DND-41 (cell line): ENCODE data around the gene VPS33B.

ENCODE experiments used
- EZH2 ChIP-seq: IDR thresholded peaks from 3 replicates; pipeline ENCODE4 v1.6.1; 2012; ENCODE audit warnings: borderline replicate concordance, low read depth, mild to moderate bottlenecking, moderate library complexity, low read length, inconsistent platforms; ENCODE audit not compliant: severe bottlenecking
- TF ChIP-seq, protein P1 (sequence below): IDR thresholded peaks from 2 replicates; pipeline ENCODE4 v1.5.1; 2012; ENCODE audit warnings: borderline replicate concordance, low read length, moderate library complexity, mild to moderate bottlenecking; ENCODE audit not compliant: poor library complexity, severe bottlenecking; ENCODE audit errors: extremely low read depth

GRCh38 chr15:90959028-90959595 is 63.3 kb downstream of the VPS33B start:
- TF ChIP-seq, protein P1, sequence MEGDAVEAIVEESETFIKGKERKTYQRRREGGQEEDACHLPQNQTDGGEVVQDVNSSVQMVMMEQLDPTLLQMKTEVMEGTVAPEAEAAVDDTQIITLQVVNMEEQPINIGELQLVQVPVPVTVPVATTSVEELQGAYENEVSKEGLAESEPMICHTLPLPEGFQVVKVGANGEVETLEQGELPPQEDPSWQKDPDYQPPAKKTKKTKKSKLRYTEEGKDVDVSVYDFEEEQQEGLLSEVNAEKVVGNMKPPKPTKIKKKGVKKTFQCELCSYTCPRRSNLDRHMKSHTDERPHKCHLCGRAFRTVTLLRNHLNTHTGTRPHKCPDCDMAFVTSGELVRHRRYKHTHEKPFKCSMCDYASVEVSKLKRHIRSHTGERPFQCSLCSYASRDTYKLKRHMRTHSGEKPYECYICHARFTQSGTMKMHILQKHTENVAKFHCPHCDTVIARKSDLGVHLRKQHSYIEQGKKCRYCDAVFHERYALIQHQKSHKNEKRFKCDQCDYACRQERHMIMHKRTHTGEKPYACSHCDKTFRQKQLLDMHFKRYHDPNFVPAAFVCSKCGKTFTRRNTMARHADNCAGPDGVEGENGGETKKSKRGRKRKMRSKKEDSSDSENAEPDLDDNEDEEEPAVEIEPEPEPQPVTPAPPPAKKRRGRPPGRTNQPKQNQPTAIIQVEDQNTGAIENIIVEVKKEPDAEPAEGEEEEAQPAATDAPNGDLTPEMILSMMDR = no peak
- no peak for TF ChIP-seq EZH2
